ENCODE data around the gene TRAPPC1.

- TF ChIP-seq TAF1 (IDR thresholded peaks at IDR 0.05; ENCODE audit: low read depth, low read length) (no peak), CTCF (IDR thresholded peaks at IDR 0.05; ENCODE audit: control extremely low read depth in 1 of 3, insufficient read depth in 1 of 3, low read depth in 1 of 3, low read length in 3 of 3) (no peak), CEBPB (IDR thresholded peaks at IDR 0.05; ENCODE audit: low read depth, low read length) (no peak), EZH2 (IDR thresholded peaks at IDR 0.05; ENCODE audit: low read depth, low read length, severe bottlenecking) (no peak), POU5F1 (IDR thresholded peaks at IDR 0.05; ENCODE audit: low read depth, low read length) (no peak), RXRA (IDR thresholded peaks at IDR 0.05; ENCODE audit: insufficient read depth, low read depth, low read length) (no peak), EGR1 (IDR thresholded peaks at IDR 0.05; ENCODE audit: borderline replicate concordance, low read depth, low read length) (no peak), RAD21 (IDR thresholded peaks at IDR 0.05 in 1 of 2, conservative IDR thresholded peaks at IDR 0.05 in 1 of 2; ENCODE audit: low read depth in 2 of 2, low read length in 2 of 2) (no peak), BCL11A (IDR thresholded peaks at IDR 0.05; ENCODE audit: low read depth in 2 of 2, low read length in 2 of 2) (no peak), CHD2 (IDR thresholded peaks at IDR 0.05; ENCODE audit: low read length) (no peak), YY1 (IDR thresholded peaks at IDR 0.05; ENCODE audit: low read depth, low read length) (no peak), POLR2A (IDR thresholded peaks at IDR 0.05; ENCODE audit: control extremely low read depth in 1 of 2, low read depth in 2 of 2, low read length in 2 of 2) (no peak), RFX5 (IDR thresholded peaks at IDR 0.05; ENCODE audit: borderline replicate concordance, low read depth, low read length) (no peak), RBBP5 (IDR thresholded peaks at IDR 0.05; ENCODE audit: borderline replicate concordance, low read depth, low read length) (no peak)
Measured at GRCh38 chr17:7974638-7975131, 42.9 kb upstream of the TRAPPC1 start.
